Progenitor cell of endocrine pancreas (in vitro differentiated cells): ENCODE data around the gene SLC38A8. TPM values are rescaled to one million over a fixed set of nuclear protein-coding genes. Genes with fewer than 3 reads are reported as not detected.

Experiments
- DNase-seq: peaks from one replicate; pipeline ENCODE4 v3.0.0; 2021; ENCODE audit warnings: low spot score; ENCODE audit not compliant: unreplicated experiment
- H3K27ac Mint-ChIP-seq: 2 replicates; pipeline ENCODE4 v1.8.0; 2021; ENCODE audit warnings: mild to moderate bottlenecking, moderate library complexity, mixed read lengths
- H3K27me3 Mint-ChIP-seq: 2 replicates; pipeline ENCODE4 v1.8.0; 2021; ENCODE audit warnings: mixed read lengths
- H3K36me3 Mint-ChIP-seq: 2 replicates; pipeline ENCODE4 v1.8.0; 2022; ENCODE audit warnings: mixed read lengths; ENCODE audit not compliant: insufficient read depth
- H3K4me1 Mint-ChIP-seq: 2 replicates; pipeline ENCODE4 v1.8.0; 2021; ENCODE audit warnings: low read depth, mixed read lengths
- H3K4me3 Mint-ChIP-seq: 2 replicates; pipeline ENCODE4 v1.8.0; 2021; ENCODE audit warnings: low read depth, mild to moderate bottlenecking, moderate library complexity, mixed read lengths
- H3K9me3 Mint-ChIP-seq: 2 replicates; pipeline ENCODE4 v1.8.0; 2021; ENCODE audit warnings: low read depth, mixed read lengths
- CTCF ChIP-seq: fragments of 200-600 bp; sonication (generic); IDR thresholded peaks from one replicate; pipeline ENCODE4 v1.5.0; 2021; ENCODE audit warnings: antibody characterized with exemption, mild to moderate bottlenecking; ENCODE audit not compliant: unreplicated experiment
- total RNA-seq: library from RNA; stranded (reverse); gene quantifications from 2 replicates; pipeline ENCODE4 v1.2.1, GENCODE V29; 2021

SLC38A8 gene
- total RNA-seq, 1 donor from 2014 or later = 0.24 TPM

- no peaks in the 10 kb centered on the region for H3K27me3 Mint-ChIP-seq
- no peaks in the 10 kb centered on the region for H3K36me3 Mint-ChIP-seq
- H3K4me3 Mint-ChIP-seq = no peak overlapping the region
- no peaks in the 10 kb centered on the region for H3K9me3 Mint-ChIP-seq
- TF ChIP-seq CTCF = no peak
- H3K27ac Mint-ChIP-seq = no peak overlapping the region
- DNase-seq = no peak
- H3K4me1 Mint-ChIP-seq = peaks cover 2% of the 10 kb centered on the region
Observed at GRCh38 chr16:83994087-83994486, 48.5 kb downstream of the SLC38A8 start.

- no peak for DNase-seq
- no peaks in the 10 kb centered on the region for H3K9me3 Mint-ChIP-seq
- H3K27ac Mint-ChIP-seq = no peak overlapping the region
- no peaks in the 10 kb centered on the region for H3K27me3 Mint-ChIP-seq
- TF ChIP-seq CTCF = no peak
- H3K36me3 Mint-ChIP-seq = no peaks in the 10 kb centered on the region
- no peak overlapping the region for H3K4me3 Mint-ChIP-seq
- H3K4me1 Mint-ChIP-seq = peaks cover 7% of the 10 kb centered on the region
Observed at GRCh38 chr16:83992624-83993023, 50.0 kb downstream of the SLC38A8 start.

GRCh38 chr16:83990492-83990891 is 52.1 kb downstream of the SLC38A8 start:
- Mint-ChIP-seq H3K9me3 (no peaks in the 10 kb centered on the region), H3K27ac (no peak overlapping the region), H3K4me3 (no peak overlapping the region), H3K4me1 (peaks cover 7% of the 10 kb centered on the region), H3K27me3 (no peaks in the 10 kb centered on the region), H3K36me3 (no peaks in the 10 kb centered on the region)
- TF ChIP-seq CTCF = no peak
- DNase-seq = no peak

GRCh38 chr16:83989300-83989699 is 53.3 kb downstream of the SLC38A8 start:
- H3K36me3 Mint-ChIP-seq = no peaks in the 10 kb centered on the region
- H3K9me3 Mint-ChIP-seq = no peaks in the 10 kb centered on the region
- H3K4me1 Mint-ChIP-seq = peaks cover 7% of the 10 kb centered on the region
- H3K27me3 Mint-ChIP-seq = no peaks in the 10 kb centered on the region
- no peak for DNase-seq
- no peak for TF ChIP-seq CTCF
- H3K4me3 Mint-ChIP-seq = no peak overlapping the region
- H3K27ac Mint-ChIP-seq = no peak overlapping the region

- Mint-ChIP-seq H3K36me3 (peaks cover 5% of the 10 kb centered on the region), H3K27me3 (no peaks in the 10 kb centered on the region), H3K9me3 (peaks cover 15% of the 10 kb centered on the region), H3K27ac (no peak overlapping the region), H3K4me3 (no peak overlapping the region), H3K4me1 (no peaks in the 10 kb centered on the region)
- no peak for DNase-seq
- TF ChIP-seq CTCF = no peak
Observed at GRCh38 chr16:83983491-83983890, 59.1 kb downstream of the SLC38A8 start.

- Mint-ChIP-seq H3K4me1 (no peaks in the 10 kb centered on the region), H3K27me3 (no peaks in the 10 kb centered on the region), H3K4me3 (no peak overlapping the region), H3K9me3 (peaks cover 22% of the 10 kb centered on the region), H3K36me3 (peaks cover 6% of the 10 kb centered on the region), H3K27ac (no peak overlapping the region)
- TF ChIP-seq CTCF = no peak
- no peak for DNase-seq
Observed at GRCh38 chr16:83981799-83982198, 60.8 kb downstream of the SLC38A8 start.
